T-helper 17 cell (primary cell): Measurements from ENCODE around the gene CRADD. TPM values are rescaled to one million over a fixed set of nuclear protein-coding genes. Genes with fewer than 3 reads are reported as not detected.

Experiments
- ATAC-seq: fragments of 150-1000 bp; cut with Tn5 transposase; 2 replicates; pipeline ENCODE4 v1.10.0; 2021; ENCODE audit warnings: mild to moderate bottlenecking, moderate library complexity
- DNase-seq, 3 donors: peaks; one replicate each; pipeline versions ENCODE4 v3.0.0 to v3.0.0-alpha.2; 2020 to 2021
- H3K9me3 ChIP-seq: one replicate; pipeline ENCODE4 v1.7.0; 2013; ENCODE audit warnings: low read length, mild to moderate bottlenecking; ENCODE audit not compliant: control insufficient read depth, poor library complexity, severe bottlenecking
- H3K27ac Mint-ChIP-seq: one replicate; pipeline ENCODE4 v1.8.0; 2022; ENCODE audit warnings: mild to moderate bottlenecking, moderate library complexity, mixed read lengths
- H3K27me3 Mint-ChIP-seq: one replicate; pipeline ENCODE4 v1.8.0; 2022; ENCODE audit warnings: mixed read lengths
- H3K36me3 Mint-ChIP-seq: one replicate; pipeline ENCODE4 v1.8.0; 2022; ENCODE audit warnings: low read depth, mixed read lengths
- H3K4me1 Mint-ChIP-seq: one replicate; pipeline ENCODE4 v1.8.0; 2022; ENCODE audit warnings: mild to moderate bottlenecking, mixed read lengths
- H3K4me3 Mint-ChIP-seq: one replicate; pipeline ENCODE4 v1.8.0; 2022; ENCODE audit warnings: mild to moderate bottlenecking, moderate library complexity, mixed read lengths
- total RNA-seq, 4 donors: library from RNA in 2 of 4; stranded (reverse) in 2 of 4; gene quantifications; one replicate each; pipeline ENCODE4 v1.2.3 and lab custom pipeline; 2022 to 2026

Gene CRADD
- total RNA-seq, 2 donors from 2014 or later: 13.0 to 14.4 TPM

- no peak overlapping the region for H3K27ac Mint-ChIP-seq
Observed at GRCh38 chr12:93938317-93938716, 261.1 kb downstream of the CRADD start.

GRCh38 chr12:93938931-93939330 lies 261.8 kb downstream of the CRADD start:
- ATAC-seq (no peak), DNase-seq (no peak)
- H3K9me3 ChIP-seq: no peaks in the 10 kb centered on the region
- Mint-ChIP-seq H3K36me3 (no peaks in the 10 kb centered on the region), H3K27ac (no peak overlapping the region), H3K4me3 (no peak overlapping the region), H3K27me3 (no peaks in the 10 kb centered on the region), H3K4me1 (peaks cover 4% of the 10 kb centered on the region)

More at GRCh38 chr12:93938317-93938716, 261.1 kb downstream of the CRADD start:
- no peak for ATAC-seq
- H3K4me3 Mint-ChIP-seq: no peak overlapping the region
- H3K36me3 Mint-ChIP-seq: no peaks in the 10 kb centered on the region
- no peaks in the 10 kb centered on the region for H3K27me3 Mint-ChIP-seq
- no peak for DNase-seq
- H3K4me1 Mint-ChIP-seq: peaks cover 4% of the 10 kb centered on the region
- no peaks in the 10 kb centered on the region for H3K9me3 ChIP-seq

- Mint-ChIP-seq H3K27me3 (no peaks in the 10 kb centered on the region), H3K27ac (no peak overlapping the region), H3K4me1 (peaks cover 4% of the 10 kb centered on the region), H3K36me3 (no peaks in the 10 kb centered on the region), H3K4me3 (no peak overlapping the region)
- no peaks in the 10 kb centered on the region for H3K9me3 ChIP-seq
- DNase-seq (no peak), ATAC-seq (no peak)
Observed at GRCh38 chr12:93939641-93940325, 262.6 kb downstream of the CRADD start.

GRCh38 chr12:93943780-93944179 lies 266.6 kb downstream of the CRADD start:
- no peaks in the 10 kb centered on the region for H3K9me3 ChIP-seq
- no peak for ATAC-seq
- H3K4me3 Mint-ChIP-seq: no peak overlapping the region
- no peaks in the 10 kb centered on the region for H3K36me3 Mint-ChIP-seq
- no peaks in the 10 kb centered on the region for H3K27me3 Mint-ChIP-seq
- H3K27ac Mint-ChIP-seq: no peak overlapping the region
- DNase-seq: no peak
- peaks cover 4% of the 10 kb centered on the region for H3K4me1 Mint-ChIP-seq

GRCh38 chr12:93944201-93944600 lies 267.0 kb downstream of the CRADD start:
- H3K9me3 ChIP-seq: no peaks in the 10 kb centered on the region
- Mint-ChIP-seq H3K27me3 (no peaks in the 10 kb centered on the region), H3K36me3 (no peaks in the 10 kb centered on the region), H3K27ac (no peak overlapping the region), H3K4me1 (peaks cover 4% of the 10 kb centered on the region), H3K4me3 (no peak overlapping the region)
- ATAC-seq (no peak), DNase-seq (no peak)

Other genes with a start within 250 kb of the CRADD start
- gene UBE2N, start 235.4 kb upstream of the CRADD start, total RNA-seq: 10 to 100 TPM; 94.1 to 99.6 TPM
- 10 to 100 TPM; 34.7 to 39.9 TPM for gene MRPL42, start 209.9 kb upstream of the CRADD start, total RNA-seq
- 10 to 100 TPM; 24.3 to 37.7 TPM for gene SOCS2, start 104.7 kb upstream of the CRADD start, total RNA-seq